ENCODE data around the gene USP32. TPM values are rescaled to one million over a fixed set of nuclear protein-coding genes. Genes with fewer than 3 reads are reported as not detected.
"Not testable (repeated sequence)": the region's sequence is repeated elsewhere in the genome, so short reads cannot be mapped to it uniquely, and the experiment has no call there.

USP32 gene
- total and polyA plus RNA-seq, 12 donors: 22.0 to 99.3 (median 54.4) TPM

DNA sequence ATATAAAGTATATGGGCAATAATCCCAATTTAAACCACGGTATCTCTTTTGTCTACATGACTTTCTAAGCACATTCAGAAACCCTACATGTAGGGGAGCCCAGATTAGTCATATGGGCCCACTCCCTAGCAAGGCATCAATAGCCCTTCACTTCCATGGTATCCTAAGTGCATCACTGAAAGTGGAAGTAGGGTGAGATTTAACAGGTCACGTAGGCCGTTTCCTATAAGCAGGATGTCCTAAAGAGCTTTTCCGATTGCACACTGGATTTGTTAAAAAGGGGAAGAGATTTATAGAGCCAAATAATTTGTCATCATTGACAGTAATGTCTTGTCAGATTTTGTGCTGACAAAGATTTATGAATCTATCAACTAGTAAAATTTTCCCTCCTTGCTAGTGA lies 203.2 kb downstream of the USP32 start:
- no peak for TF ChIP-seq POLR2A (IDR thresholded peaks at IDR 0.05)
- TF ChIP-seq, protein P1, sequence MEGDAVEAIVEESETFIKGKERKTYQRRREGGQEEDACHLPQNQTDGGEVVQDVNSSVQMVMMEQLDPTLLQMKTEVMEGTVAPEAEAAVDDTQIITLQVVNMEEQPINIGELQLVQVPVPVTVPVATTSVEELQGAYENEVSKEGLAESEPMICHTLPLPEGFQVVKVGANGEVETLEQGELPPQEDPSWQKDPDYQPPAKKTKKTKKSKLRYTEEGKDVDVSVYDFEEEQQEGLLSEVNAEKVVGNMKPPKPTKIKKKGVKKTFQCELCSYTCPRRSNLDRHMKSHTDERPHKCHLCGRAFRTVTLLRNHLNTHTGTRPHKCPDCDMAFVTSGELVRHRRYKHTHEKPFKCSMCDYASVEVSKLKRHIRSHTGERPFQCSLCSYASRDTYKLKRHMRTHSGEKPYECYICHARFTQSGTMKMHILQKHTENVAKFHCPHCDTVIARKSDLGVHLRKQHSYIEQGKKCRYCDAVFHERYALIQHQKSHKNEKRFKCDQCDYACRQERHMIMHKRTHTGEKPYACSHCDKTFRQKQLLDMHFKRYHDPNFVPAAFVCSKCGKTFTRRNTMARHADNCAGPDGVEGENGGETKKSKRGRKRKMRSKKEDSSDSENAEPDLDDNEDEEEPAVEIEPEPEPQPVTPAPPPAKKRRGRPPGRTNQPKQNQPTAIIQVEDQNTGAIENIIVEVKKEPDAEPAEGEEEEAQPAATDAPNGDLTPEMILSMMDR (IDR thresholded peaks at IDR 0.05): no peak
- no peak overlapping the region for H3K27ac ChIP-seq
- H3K27me3 ChIP-seq: no peaks in the 10 kb centered on the region
- H3K9me3 ChIP-seq (replicated peaks in 1 of 3): no peaks in the 10 kb centered on the region
- peaks cover 0 to 54% of the 10 kb centered on the region in 2 donors for H3K36me3 ChIP-seq (replicated peaks in 1 of 2)
- DNase-seq: no peak
- no peaks in the 10 kb centered on the region for H3K4me1 ChIP-seq (replicated peaks in 1 of 2)
- intact Hi-C loops (cut with DNase I): no loop called here
- H3K4me3 ChIP-seq: no peak overlapping the region
- WGBS, 4 donors: 82 to 93% (median 84%) methylated on average over 4 of the region's 4 CpGs

DNA sequence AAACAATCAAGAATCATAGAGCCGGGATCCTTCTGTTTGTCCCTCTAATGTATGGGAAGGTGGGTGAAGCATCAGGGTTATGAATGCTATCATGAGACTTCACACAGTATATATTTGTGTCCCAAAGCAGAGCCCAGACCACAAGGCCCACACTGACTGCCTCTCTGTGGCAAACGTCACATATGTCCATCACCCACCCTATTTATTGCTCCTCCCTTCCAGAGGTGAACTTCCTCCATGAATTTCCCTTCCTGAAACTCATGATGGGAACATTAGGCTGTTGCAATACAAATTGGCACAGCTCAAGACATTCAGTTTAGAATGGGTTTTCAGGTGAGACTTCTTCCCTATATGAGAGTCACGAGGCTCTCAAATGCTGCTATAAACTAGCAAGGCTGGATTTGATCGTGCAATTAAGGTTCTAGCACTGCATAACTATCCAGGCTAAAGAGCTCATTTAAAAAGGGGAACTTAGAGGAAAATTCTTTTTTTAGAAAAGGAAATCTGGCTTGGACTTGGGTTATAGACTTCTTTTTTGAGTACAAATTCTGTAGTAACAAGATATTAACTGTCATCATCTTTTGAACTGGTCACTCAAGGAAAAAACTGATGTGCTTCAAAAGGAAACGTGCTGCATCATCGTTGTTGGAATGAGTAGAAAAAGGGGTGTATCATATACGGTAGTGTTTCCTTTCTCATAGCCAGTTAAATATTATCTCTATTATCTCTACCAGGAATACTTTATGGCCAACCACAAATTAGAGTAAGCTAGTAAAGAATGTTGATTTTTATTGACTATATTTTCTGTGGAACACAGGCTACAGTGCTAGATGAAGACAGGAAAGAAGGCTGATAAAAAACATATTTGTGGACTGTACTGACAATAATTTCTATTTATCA lies 204.8 kb downstream of the USP32 start:
- H3K27me3 ChIP-seq; H3K4me3 ChIP-seq; H3K9me3 ChIP-seq (replicated peaks in 1 of 3); intact Hi-C loops (cut with DNase I); H3K4me1 ChIP-seq (replicated peaks in 1 of 2): not testable (repeated sequence)
- Histone ChIP-seq H3K27ac (peak overlapping the region in 3 of 5 donors; percentile 23 to 42 (median 34)), H3K36me3 (replicated peaks in 1 of 2) (peaks cover 0 to 57% of the 10 kb centered on the region in 2 donors)
- peak in 1 of 7 donors; percentile 23 for DNase-seq
- WGBS, 4 donors: 72 to 78% (median 76%) methylated on average over 7 of the region's 7 CpGs

DNA sequence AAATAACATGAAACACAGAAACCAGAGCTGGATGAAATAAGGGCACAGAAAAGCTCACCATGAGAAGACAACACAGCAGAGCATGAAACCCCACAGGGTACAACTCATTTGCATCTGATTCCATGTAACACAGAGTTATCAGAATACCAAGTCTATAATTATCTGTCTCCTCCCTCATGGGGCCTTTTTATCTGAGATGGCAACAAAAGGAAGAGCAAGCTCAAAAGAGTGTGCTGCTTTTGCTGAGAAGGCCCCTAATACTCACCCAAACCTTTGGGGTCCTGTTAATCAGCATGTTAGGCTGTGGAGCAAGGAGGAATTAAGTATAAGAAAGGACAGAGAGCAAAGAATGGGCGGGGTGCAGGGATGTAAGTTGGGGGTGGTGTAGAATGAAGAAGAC lies 205.6 kb downstream of the USP32 start:
- H3K9me3 ChIP-seq (replicated peaks in 1 of 3); H3K4me1 ChIP-seq (replicated peaks in 1 of 2); H3K27me3 ChIP-seq; DNase-seq; intact Hi-C loops (cut with DNase I); H3K4me3 ChIP-seq: not testable (repeated sequence)
- Histone ChIP-seq H3K36me3 (replicated peaks in 1 of 2) (peaks cover 0 to 57% of the 10 kb centered on the region in 2 donors), H3K27ac (peak overlapping the region in 1 of 5 donors; percentile 34)
- 88 to 100% (median 95%) methylated on average over 1 of the region's 1 CpG for WGBS, 4 donors

DNA sequence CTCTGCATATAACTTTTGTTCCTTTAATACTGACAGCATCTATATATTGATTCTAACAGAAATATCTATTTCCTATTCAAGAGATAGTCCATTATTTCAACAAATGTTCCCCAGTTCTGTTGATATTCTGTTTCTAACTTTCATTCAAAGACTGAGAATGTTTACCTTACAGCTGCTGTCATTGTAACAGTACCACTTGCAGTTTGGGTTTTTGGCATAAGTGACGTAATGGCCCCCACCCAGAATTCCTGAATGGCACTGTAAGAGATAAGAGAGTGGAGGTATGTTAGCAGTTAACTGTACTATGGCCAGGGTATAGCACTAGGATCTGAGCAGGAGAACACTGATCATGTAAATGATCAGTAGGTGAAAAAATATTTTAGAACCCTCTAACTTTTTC lies 211.6 kb downstream of the USP32 start:
- H3K4me1 ChIP-seq (replicated peaks in 1 of 2); H3K27me3 ChIP-seq; DNase-seq; H3K9me3 ChIP-seq (replicated peaks in 1 of 3); H3K27ac ChIP-seq; intact Hi-C loops (cut with DNase I); H3K4me3 ChIP-seq: not testable (repeated sequence)
- 88 to 97% (median 89%) methylated on average over 1 of the region's 1 CpG for WGBS, 4 donors
- peaks cover 0 to 58% of the 10 kb centered on the region in 2 donors for H3K36me3 ChIP-seq (replicated peaks in 1 of 2)

DNA sequence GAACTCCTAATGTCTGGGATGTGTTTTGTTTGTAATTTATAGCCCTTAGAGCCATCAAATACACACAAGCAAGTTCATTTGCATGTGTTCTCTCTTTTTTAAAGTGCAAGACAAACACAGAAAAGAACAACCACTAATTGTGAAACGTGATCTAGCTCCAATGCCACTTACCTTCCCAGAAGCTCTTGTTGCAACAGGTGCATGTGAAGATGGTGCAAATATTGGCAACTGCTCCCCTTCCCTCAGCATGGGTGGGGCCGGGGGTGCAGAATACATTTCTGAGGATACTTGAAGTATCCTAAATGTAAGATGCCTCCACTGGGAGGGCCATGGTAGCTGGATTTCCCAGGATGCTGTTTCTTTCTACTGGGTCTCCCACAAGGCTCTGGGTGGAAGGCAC lies 213.8 kb downstream of the USP32 start:
- H3K27ac ChIP-seq; H3K9me3 ChIP-seq (replicated peaks in 1 of 3); H3K4me3 ChIP-seq; DNase-seq; intact Hi-C loops (cut with DNase I); H3K4me1 ChIP-seq (replicated peaks in 1 of 2); H3K27me3 ChIP-seq: not testable (repeated sequence)
- WGBS, 4 donors: 94 to 100% (median 95%) methylated on average over 2 of the region's 2 CpGs
- H3K36me3 ChIP-seq (replicated peaks in 1 of 2): peaks cover 0 to 38% of the 10 kb centered on the region in 2 donors

DNA sequence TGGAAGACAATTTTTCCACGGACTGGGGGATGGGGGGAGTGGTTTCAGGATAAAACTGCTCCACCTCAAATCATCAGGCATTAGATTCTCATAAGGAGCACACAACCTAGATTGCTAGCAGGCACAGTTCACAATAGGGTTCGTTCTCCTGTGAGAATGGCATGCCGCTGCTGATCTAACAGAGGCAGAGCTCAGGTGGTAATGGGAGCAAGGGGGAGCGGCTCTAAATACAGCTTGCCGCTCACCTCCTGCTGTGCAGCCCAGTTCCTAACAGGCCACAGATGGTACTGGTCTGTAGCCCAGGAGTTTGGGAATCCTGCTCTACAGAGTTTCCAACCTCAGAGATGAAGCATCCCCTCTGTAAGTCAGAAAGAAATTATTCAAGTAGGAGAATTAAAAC lies 215.2 kb downstream of the USP32 start:
- H3K9me3 ChIP-seq (replicated peaks in 1 of 3); H3K4me3 ChIP-seq; H3K27ac ChIP-seq; H3K4me1 ChIP-seq (replicated peaks in 1 of 2); H3K27me3 ChIP-seq; intact Hi-C loops (cut with DNase I): not testable (repeated sequence)
- WGBS, 4 donors: 88 to 96% (median 95%) methylated on average over 5 of the region's 5 CpGs
- peak in 1 of 7 donors; percentile 15 for DNase-seq
- H3K36me3 ChIP-seq (replicated peaks in 1 of 2): peaks cover 0 to 26% of the 10 kb centered on the region in 2 donors

DNA sequence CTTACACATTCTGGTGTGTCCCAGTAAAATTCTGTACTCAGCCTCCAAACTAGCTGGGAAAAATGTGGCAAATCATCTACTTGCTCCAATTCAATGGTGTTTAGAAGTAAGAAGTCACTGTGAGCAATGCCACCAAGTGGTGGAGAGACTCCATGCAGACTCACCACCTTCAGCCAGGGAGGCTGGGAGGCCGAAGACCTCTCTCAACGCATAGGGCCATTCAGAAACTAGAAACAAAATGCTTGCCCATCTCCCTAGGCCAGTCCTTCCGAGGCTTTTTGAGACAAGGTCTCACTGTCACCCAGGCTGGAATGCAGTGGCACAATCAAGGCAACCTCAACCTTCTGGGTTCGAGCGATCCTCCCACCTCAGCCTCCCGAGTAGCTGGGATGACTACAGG lies 217.2 kb downstream of the USP32 start:
- TF ChIP-seq, protein P1 (IDR thresholded peaks at IDR 0.05): peak in 3 of 6 experiments; percentile 19 to 32 (median 21)
- DNase-seq; H3K9me3 ChIP-seq (replicated peaks in 1 of 3); H3K27ac ChIP-seq; H3K4me3 ChIP-seq; intact Hi-C loops (cut with DNase I); H3K27me3 ChIP-seq: not testable (repeated sequence)
- 92 to 97% (median 95%) methylated on average over 6 of the region's 6 CpGs for WGBS, 4 donors
- Histone ChIP-seq H3K4me1 (replicated peaks in 1 of 2) (peaks cover 0 to 15% of the 10 kb centered on the region in 2 donors), H3K36me3 (replicated peaks in 1 of 2) (peaks cover 0 to 14% of the 10 kb centered on the region in 2 donors)
